Measurements from ENCODE around the gene MLF2. TPM values are rescaled to one million over a fixed set of nuclear protein-coding genes. Genes with fewer than 3 reads are reported as not detected.
A peak's percentile ranks its signal among the peaks of the same experiment; 100 is the strongest.

MLF2 gene
- total RNA-seq, 1 experiment from 2014 or later: 309 TPM

DNA sequence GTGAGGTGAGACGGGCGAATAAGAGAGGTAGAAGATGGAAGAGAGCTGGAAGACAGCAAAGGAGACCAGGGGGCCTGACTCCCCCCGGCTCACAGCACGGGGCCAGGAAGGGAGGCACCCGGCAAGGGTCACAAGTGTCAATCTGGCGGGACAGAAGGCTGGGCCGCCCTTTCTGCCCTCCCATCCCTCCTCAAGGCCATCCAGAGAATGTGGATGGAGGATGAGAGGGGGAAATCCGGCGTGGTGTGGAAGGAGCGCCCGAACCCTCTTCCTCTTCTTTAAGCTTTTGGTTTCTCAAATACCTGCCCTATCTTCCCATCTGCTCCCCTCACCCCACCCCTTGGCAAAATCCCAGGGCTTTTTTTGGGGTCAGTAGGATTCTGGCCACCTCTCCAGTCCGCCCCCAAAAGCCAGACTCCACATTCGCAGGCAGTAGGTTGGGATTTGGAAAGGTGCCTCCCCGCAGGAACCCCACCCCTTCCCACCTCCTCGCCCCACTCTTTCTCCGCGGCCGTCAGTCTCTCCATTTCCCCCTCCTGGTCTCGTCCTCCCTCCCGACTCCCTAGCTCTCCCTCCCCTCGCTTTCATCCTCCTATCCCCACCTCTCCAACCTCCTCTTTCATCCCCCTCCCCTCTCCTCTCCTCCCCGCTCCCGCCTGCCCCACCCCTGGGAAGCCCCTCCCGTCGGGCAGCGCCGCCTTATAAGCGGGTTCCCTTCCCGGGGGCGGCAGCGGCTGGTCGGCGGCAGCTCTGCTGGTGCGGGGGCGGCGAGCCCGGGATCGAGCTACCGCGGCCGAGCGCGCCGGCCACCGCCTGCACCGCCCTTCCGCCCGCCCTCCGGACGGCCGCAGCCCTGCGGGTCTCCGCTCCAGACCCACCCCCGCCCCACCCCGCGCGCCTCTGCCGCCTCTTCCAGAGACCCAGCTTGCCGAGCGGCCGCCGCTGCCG lies 13.0 kb upstream of the MLF2 start, which contains the start of gene PTMS (continued):
- no peak for TF ChIP-seq EZH2phosphoT487 (IDR thresholded peaks at IDR 0.05; ENCODE audit: borderline replicate concordance)
- no peak for TF ChIP-seq SIN3A (IDR thresholded peaks at IDR 0.05; ENCODE audit: low read depth)
- peak; percentile 98 for TF ChIP-seq POLR2A (IDR thresholded peaks at IDR 0.05; ENCODE audit: borderline replicate concordance, extremely low read depth, insufficient read depth, insufficient read length)
- TF ChIP-seq ZFX (IDR thresholded peaks at IDR 0.05): no peak
- TF ChIP-seq POLR2AphosphoS5 (IDR thresholded peaks at IDR 0.05; ENCODE audit: low read depth, low read length): peak; percentile 91
- no peak for TF ChIP-seq SRF (IDR thresholded peaks at IDR 0.05; ENCODE audit: low read depth)
- TF ChIP-seq EGR1 (IDR thresholded peaks at IDR 0.05; ENCODE audit: low read depth): no peak

DNA sequence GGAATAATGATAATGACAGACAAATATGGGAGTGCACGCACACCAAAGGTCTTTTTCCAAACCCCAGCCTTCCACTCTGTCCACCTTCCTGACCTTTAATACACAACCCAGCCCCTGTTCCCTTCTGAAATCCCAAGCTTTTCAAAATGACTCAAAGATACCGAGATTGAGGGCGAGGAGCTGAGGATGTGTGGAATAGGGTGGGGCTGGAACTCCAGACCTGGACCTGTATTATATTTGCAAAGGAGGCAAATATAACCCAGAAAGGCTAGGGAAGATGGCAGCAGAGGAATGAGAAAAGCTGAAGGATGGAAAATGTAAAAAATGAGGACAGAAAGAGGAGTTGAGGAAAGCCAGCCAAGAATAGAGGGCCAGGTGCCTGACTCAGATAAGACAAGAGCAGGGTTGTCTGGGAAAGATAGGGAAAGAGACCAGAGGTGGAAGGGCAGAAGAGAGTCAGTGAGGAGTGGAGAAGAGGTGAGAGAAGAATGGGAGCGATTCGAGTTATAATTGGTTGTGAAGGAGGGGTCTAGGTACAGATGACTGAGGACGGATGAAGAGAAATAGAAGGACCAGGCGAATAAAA lies 12.2 kb upstream of the MLF2 start:
- no TSS peak for BruUV-seq (replicated peaks)
- ChIA-PET CTCF (interaction anchor here (0.9 to 3.0 kb wide), 4 partner anchors 10 to 41 kb away, joined by 3 to 53 read pairs (median 4); partner anchors contain the start of genes COPS7A and MLF2), POLR2A (interaction anchor here (1.1 to 3.0 kb wide), 11 partner anchors 9 to 179 kb away, joined by 3 to 41 read pairs (median 8); partner anchors contain the start of genes C12orf57, CDCA3, COPS7A and GPR162), RAD21 (ENCODE audit: low non-redundant PET in 1 of 2, low total read pairs in 2 of 2, uncharacterized antibody in 2 of 2, unreplicated experiment in 2 of 2) (interaction anchor here (0.7 to 2.3 kb wide), 3 partner anchors 12 to 161 kb away, joined by 3 to 15 read pairs (median 3); partner anchors contain the start of gene MLF2 (in 2 of the 2))
- H3K9me3 ChIP-seq (ENCODE audit: control insufficient read depth in 1 of 2, insufficient read depth in 1 of 2, low read depth in 1 of 2, low read length in 2 of 2): no peaks in the 10 kb centered on the region
- peak overlapping the region; percentile 85 to 90 for H3K4me3 ChIP-seq (replicated peaks in 1 of 2; ENCODE audit: low read depth in 1 of 2, low read length in 2 of 2)
- no peaks in the 10 kb centered on the region for H3K27me3 ChIP-seq (ENCODE audit: insufficient read depth, low read length)
- H3K4me1 ChIP-seq (ENCODE audit: control insufficient read depth in 1 of 2, insufficient read depth in 2 of 2, low read length in 2 of 2): peaks cover 56 to 73% of the 10 kb centered on the region in 2 experiments
- intact Hi-C loops (cut with micrococcal nuclease): no loop called here
- ATAC-seq (no peak), DNase-seq (ENCODE audit: low read depth, low spot score) (no peak)
- TF ChIP-seq, protein P1, sequence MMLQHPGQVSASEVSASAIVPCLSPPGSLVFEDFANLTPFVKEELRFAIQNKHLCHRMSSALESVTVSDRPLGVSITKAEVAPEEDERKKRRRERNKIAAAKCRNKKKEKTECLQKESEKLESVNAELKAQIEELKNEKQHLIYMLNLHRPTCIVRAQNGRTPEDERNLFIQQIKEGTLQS (IDR thresholded peaks at IDR 0.05): no peak
- TF ChIP-seq, protein P2, sequence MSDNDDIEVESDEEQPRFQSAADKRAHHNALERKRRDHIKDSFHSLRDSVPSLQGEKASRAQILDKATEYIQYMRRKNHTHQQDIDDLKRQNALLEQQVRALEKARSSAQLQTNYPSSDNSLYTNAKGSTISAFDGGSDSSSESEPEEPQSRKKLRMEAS (IDR thresholded peaks at IDR 0.05): no peak
- H3K4me2 ChIP-seq (ENCODE audit: low read length): peak overlapping the region; percentile 95
- no peaks in the 10 kb centered on the region for H4K20me1 ChIP-seq (ENCODE audit: insufficient read depth)
- H3K79me2 ChIP-seq (ENCODE audit: insufficient read depth, low read length): peaks cover 29% of the 10 kb centered on the region
- H3K9ac ChIP-seq (ENCODE audit: low read length): peak overlapping the region; percentile 84
- no peaks in the 10 kb centered on the region for H3K9me2 ChIP-seq (ENCODE audit: insufficient read depth)
- H2AFZ ChIP-seq (ENCODE audit: low read depth, low read length, poor library complexity, severe bottlenecking): no peak overlapping the region
- peak overlapping the region; percentile 72 for H3K27ac ChIP-seq (ENCODE audit: low read depth, low read length)
- H3K36me3 ChIP-seq (ENCODE audit: control insufficient read depth in 1 of 2, insufficient read depth in 2 of 2, low read length in 2 of 2): peaks cover 0 to 7% of the 10 kb centered on the region in 2 experiments; a peak in 2 of 4 replicates

Data from HCT116 (cell line).